Measurements from ENCODE around the gene SORCS3. TPM values are rescaled to one million over a fixed set of nuclear protein-coding genes. Genes with fewer than 3 reads are reported as not detected.

SORCS3 gene
- total RNA-seq, 4 donors from 2014 or later: 0.12 to 0.32 (median 0.15) TPM; not detected in 1

DNA sequence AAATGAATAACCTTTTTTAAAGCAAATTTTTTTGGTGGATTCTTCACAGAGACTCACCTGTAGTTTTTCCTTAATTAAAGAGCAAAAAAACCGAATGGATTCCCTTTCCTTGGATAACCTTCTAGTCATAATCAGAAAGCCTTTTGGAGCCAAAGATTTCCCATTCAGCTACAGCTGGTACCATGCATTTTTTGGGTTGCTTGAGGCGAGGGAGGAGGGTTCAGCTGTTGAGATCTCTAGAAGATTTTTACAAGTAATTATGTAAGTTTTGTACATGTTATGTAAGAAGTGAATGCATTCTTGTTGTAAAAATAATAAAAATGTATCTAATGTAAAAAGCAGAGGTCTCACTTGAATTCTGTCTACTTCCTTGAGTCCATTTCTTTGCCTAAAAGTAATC lies 463.2 kb downstream of the SORCS3 start:
- H3K4me3 ChIP-seq (ENCODE audit: low read depth, poor library complexity, severe bottlenecking): no peak overlapping the region
- 38 to 44% methylated on average over 2 of the region's 2 CpGs for WGBS, 2 donors
- intact Hi-C loops (cut with DNase I; ENCODE audit: low total_unique reads): no loop called here
- TF ChIP-seq, protein P1, sequence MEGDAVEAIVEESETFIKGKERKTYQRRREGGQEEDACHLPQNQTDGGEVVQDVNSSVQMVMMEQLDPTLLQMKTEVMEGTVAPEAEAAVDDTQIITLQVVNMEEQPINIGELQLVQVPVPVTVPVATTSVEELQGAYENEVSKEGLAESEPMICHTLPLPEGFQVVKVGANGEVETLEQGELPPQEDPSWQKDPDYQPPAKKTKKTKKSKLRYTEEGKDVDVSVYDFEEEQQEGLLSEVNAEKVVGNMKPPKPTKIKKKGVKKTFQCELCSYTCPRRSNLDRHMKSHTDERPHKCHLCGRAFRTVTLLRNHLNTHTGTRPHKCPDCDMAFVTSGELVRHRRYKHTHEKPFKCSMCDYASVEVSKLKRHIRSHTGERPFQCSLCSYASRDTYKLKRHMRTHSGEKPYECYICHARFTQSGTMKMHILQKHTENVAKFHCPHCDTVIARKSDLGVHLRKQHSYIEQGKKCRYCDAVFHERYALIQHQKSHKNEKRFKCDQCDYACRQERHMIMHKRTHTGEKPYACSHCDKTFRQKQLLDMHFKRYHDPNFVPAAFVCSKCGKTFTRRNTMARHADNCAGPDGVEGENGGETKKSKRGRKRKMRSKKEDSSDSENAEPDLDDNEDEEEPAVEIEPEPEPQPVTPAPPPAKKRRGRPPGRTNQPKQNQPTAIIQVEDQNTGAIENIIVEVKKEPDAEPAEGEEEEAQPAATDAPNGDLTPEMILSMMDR (IDR thresholded peaks at IDR 0.05): no peak
- no peak for TF ChIP-seq POLR2A (IDR thresholded peaks at IDR 0.05)
- DNase-seq (ENCODE audit: low spot score in 2 of 2): no peak

DNA sequence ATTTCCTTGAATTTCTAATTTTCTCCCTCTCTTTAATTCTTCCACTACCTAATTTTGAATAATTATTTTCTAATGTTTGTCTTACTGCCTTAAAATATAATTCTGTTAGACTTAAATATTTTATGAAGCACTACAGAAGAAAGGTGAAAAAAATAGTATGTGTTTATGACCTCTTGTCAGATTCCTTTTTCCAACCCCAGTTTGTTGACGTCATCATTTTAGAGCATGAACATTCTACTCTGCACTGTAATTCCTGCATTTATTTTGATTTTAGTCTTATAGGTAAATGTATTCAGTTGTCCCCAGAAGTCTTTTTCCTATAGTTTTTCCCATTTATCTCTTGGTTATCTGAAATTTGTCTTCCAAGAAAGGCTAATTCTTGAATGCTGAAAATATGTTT lies 468.1 kb downstream of the SORCS3 start:
- intact Hi-C loops (cut with DNase I; ENCODE audit: low total_unique reads): no loop called here
- no peak overlapping the region for H3K4me3 ChIP-seq (ENCODE audit: low read depth, poor library complexity, severe bottlenecking)
- TF ChIP-seq, protein P1 (IDR thresholded peaks at IDR 0.05): no peak
- no peak for TF ChIP-seq POLR2A (IDR thresholded peaks at IDR 0.05)
- WGBS, 2 donors: 88 to 91% methylated on average over 1 of the region's 1 CpG
- no peak for DNase-seq (ENCODE audit: low spot score in 2 of 2)

DNA sequence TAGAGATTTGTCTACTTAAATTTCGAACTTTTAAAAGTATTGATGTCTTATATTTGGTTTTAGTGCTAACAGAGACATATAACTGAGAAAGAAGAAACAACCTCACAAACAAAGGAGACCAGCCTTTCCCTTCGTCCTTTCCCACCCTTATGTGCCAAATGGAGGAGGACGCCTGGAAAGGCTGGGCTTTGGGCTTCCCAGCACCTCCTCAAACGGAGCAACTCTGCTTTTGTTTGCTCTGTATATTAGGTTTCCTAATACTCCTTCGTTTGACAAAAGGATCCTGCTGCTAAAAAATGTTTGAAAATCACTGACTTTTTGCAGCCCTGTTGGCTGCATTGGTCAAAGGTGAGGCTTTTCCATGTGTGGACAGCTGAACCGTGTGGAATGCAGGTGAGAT lies 471.8 kb downstream of the SORCS3 start:
- H3K4me3 ChIP-seq (ENCODE audit: low read depth, poor library complexity, severe bottlenecking): no peak overlapping the region
- DNase-seq (ENCODE audit: low spot score in 2 of 2): no peak
- TF ChIP-seq POLR2A (IDR thresholded peaks at IDR 0.05): no peak
- TF ChIP-seq, protein P1 (IDR thresholded peaks at IDR 0.05): no peak
- intact Hi-C loops (cut with DNase I; ENCODE audit: low total_unique reads): no loop called here
- WGBS, 2 donors: 52 to 59% methylated on average over 6 of the region's 6 CpGs

DNA sequence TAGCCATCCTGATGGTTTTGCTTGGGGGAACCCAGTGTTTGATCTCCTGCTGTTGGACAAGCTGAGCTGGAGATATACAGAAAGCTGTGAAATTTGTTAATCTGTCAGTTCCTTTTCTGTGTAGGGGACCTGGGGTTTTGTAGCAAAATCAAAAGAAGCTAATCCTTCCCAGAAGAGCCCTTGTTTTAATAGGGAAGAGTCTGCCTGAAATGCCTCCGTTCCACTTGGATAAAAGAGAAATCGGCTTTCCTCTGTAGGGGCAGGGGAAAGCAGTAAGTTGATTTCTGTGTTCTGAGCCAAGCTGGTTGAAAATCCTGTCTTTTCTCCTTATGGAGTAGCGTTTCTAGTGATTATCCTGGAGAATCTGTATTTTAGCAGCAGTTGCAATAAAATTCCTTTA lies 472.6 kb downstream of the SORCS3 start:
- no peak for DNase-seq (ENCODE audit: low spot score in 2 of 2)
- 65 to 82% methylated on average over 3 of the region's 3 CpGs for WGBS, 2 donors
- intact Hi-C loops (cut with DNase I; ENCODE audit: low total_unique reads): no loop called here
- TF ChIP-seq, protein P1 (IDR thresholded peaks at IDR 0.05): no peak
- no peak for TF ChIP-seq POLR2A (IDR thresholded peaks at IDR 0.05)
- no peak overlapping the region for H3K4me3 ChIP-seq (ENCODE audit: low read depth, poor library complexity, severe bottlenecking)

DNA sequence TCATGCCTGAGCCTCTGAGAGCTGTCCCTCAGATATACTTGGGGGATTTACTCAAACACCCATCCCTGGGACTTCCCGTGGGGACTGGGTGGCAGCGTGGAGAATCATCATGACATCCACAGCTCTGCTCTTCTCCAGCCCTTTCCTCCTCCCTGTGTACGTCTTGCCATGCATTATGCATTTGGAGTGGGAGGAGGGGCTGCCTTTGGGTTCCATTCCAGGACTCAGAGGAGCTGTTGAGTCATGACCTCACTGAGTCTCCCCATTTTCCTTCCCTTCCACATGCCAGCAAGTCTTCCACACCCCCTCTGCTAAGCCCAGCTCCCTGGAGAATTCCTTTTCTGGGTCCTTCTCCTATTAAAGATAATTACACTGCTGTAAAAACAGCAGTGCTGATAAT lies 480.7 kb downstream of the SORCS3 start:
- WGBS, 2 donors: 75 to 83% methylated on average over 3 of the region's 3 CpGs
- no peak overlapping the region for H3K4me3 ChIP-seq (ENCODE audit: low read depth, poor library complexity, severe bottlenecking)
- DNase-seq (ENCODE audit: low spot score in 2 of 2): no peak
- intact Hi-C loops (cut with DNase I; ENCODE audit: low total_unique reads): no loop called here
- TF ChIP-seq, protein P1 (IDR thresholded peaks at IDR 0.05): no peak
- no peak for TF ChIP-seq POLR2A (IDR thresholded peaks at IDR 0.05)

DNA sequence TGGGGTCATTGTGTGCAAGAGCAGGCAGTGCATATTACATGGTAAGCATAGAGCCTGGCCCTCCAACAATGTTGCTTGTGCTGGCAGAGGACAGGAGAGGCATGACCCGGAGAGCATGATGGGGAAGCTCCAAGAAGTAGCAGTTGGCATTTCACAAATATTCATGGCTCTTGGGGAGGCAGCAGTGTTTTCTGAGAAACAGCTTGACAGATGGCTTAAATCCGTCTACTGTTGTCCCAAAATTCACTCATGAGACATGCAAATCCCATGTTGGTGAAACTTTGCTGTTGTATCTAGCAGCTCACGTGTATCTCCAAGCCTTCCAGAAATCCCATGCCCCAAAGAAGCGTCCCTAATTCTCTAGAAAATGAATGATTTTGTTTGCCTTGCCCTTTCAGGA lies 487.0 kb downstream of the SORCS3 start:
- intact Hi-C loops (cut with DNase I; ENCODE audit: low total_unique reads): no loop called here
- H3K4me3 ChIP-seq (ENCODE audit: low read depth, poor library complexity, severe bottlenecking): no peak overlapping the region
- TF ChIP-seq, protein P1 (IDR thresholded peaks at IDR 0.05): no peak
- no peak for TF ChIP-seq POLR2A (IDR thresholded peaks at IDR 0.05)
- no peak for DNase-seq (ENCODE audit: low spot score in 2 of 2)
- 79 to 81% methylated on average over 4 of the region's 4 CpGs for WGBS, 2 donors

Measured in lower leg skin (tissue), 4 donors.